Urinary bladder (tissue), 4 donors: ENCODE data around the gene ACTR3. TPM values are rescaled to one million over a fixed set of nuclear protein-coding genes. Genes with fewer than 3 reads are reported as not detected.
A peak's percentile ranks its signal among the peaks of the same experiment; 100 is the strongest.
"Not testable (repeated sequence)": the region's sequence is repeated elsewhere in the genome, so short reads cannot be mapped to it uniquely, and the experiment has no call there.

Experiments
- DNase-seq: peaks from one replicate; pipeline ENCODE4 v3.0.0-alpha.2; 2015; ENCODE audit errors: extremely low spot score
- H3K27ac ChIP-seq: one replicate; pipeline ENCODE4 v1.5.1; 2013; ENCODE audit warnings: low read depth, mild to moderate bottlenecking, moderate library complexity
- H3K36me3 ChIP-seq: one replicate; pipeline ENCODE4 v1.6.1; 2013; ENCODE audit warnings: mild to moderate bottlenecking, moderate library complexity; ENCODE audit not compliant: insufficient read depth
- H3K4me1 ChIP-seq: one replicate; pipeline ENCODE4 v1.6.1; 2013; ENCODE audit warnings: mild to moderate bottlenecking, moderate library complexity; ENCODE audit not compliant: insufficient read depth
- H3K4me3 ChIP-seq: one replicate; pipeline ENCODE4 v1.5.1; 2013; ENCODE audit warnings: low read depth, low read length
- WGBS: extraction: QIAGEN DNeasy Blood & Tissue Kit; methylation state at CpG from one replicate; pipeline ENCODE4 v1.1.7; 2013; 5-methylcytosine and 5-hydroxymethylcytosine counted together
- polyA plus RNA-seq: library from polyadenylated mRNA; stranded (reverse); fragments of 200-250 nt; gene quantifications from one replicate; pipeline ENCODE4 v1.2.3, GENCODE V29; 2013
- total RNA-seq: library from RNA; depleted of rRNA; stranded (reverse); fragments of >200 nt; gene quantifications from one replicate; pipeline ENCODE4 v1.2.3, GENCODE V29; 2014
- donor health status: healthy with polysubstance abuse.
- donor health status: healthy.

ACTR3 gene
- total and polyA plus RNA-seq, 2 donors = 130 to 151 TPM

DNA sequence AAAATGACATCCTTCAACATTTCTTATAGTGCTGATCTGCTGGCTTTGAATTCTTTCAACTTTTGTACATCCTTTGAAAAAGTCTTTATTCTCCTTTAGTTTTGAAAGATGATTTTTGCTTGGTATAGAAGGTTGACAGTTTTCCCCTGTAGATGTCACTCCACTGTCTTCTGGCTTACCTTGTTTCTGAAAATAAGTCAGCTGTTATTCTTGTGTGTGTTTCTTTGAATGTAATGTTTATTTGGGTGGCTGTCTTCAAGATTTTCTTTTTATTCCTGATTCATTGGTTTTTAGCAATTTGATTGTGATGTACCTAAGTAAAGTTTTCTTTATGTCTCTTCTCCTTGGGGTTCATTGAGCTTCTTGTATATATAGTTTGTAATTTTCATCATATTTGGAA, 47.6 kb downstream of the ACTR3 start:
- H3K36me3 ChIP-seq = peaks cover 2% of the 10 kb centered on the region
- no peak overlapping the region for H3K27ac ChIP-seq
- H3K4me1 ChIP-seq = no peaks in the 10 kb centered on the region
- DNase-seq = no peak
- H3K4me3 ChIP-seq = no peak overlapping the region

DNA sequence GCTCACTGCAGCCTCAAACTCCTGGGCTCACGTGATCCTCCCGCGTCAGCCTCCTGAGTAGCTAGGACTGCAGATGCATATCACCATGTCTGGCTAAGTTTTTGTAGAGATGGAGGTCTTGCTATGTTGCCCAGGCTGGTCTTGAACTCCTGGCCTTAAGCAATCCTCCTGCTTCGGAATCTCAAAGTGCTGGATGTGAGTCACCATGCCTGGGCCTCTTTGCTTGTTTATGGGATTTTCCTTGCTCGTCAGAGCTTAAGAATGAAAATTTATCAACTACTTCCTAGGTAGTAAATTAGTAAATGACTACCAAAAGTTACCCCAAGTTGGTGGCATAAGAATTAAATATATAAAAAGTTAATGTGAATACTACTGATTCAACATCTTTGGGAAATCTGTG, 51.0 kb downstream of the ACTR3 start:
- Histone ChIP-seq H3K4me1 (no peaks in the 10 kb centered on the region), H3K36me3 (peaks cover 2% of the 10 kb centered on the region), H3K4me3 (no peak overlapping the region), H3K27ac (no peak overlapping the region)
- WGBS = 85% methylated on average over 5 of the region's 5 CpGs
- DNase-seq = no peak

DNA sequence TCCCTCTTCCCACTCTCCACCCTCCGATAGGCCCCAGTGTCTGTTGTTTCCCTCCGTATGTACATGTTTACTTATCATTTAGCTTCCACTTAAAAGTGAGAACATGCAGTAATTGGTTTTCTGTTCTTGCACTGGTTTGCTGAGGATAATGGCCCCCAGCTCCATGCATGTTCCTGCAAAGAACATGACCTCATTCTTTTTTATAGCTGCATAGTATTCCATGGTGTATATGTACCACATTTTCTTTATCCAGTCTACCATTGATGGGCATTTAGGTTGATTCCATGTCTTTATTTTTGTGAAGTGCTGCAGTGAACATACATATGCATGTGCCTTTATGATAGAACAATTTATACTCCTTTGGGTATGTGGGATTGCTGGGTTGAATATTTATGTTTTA, 55.9 kb downstream of the ACTR3 start:
- WGBS = 97% methylated on average over 2 of the region's 2 CpGs
- not testable (repeated sequence) for DNase-seq, H3K4me3 ChIP-seq, H3K36me3 ChIP-seq, H3K27ac ChIP-seq, H3K4me1 ChIP-seq

DNA sequence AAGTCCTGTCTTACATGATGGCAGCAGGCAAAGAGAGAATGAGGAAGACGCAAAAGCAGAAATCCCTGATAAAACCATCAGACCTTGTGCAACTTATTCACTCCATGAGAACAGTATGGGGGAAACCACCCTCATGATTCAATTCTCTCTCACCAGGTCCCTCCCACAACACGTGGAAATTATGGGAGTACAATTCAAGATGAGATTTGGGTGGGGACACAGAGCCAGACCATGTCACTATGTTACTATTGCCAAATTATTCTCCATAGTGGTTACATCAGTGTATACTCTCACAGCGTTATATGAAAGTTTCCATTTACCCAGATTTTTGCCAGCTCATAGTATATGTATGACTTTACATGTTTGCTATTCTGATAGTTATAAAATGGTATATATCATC, 61.0 kb downstream of the ACTR3 start:
- not testable (repeated sequence) for H3K27ac ChIP-seq, DNase-seq, H3K4me3 ChIP-seq, H3K36me3 ChIP-seq, H3K4me1 ChIP-seq
- 96% methylated on average over 3 of the region's 3 CpGs for WGBS

DNA sequence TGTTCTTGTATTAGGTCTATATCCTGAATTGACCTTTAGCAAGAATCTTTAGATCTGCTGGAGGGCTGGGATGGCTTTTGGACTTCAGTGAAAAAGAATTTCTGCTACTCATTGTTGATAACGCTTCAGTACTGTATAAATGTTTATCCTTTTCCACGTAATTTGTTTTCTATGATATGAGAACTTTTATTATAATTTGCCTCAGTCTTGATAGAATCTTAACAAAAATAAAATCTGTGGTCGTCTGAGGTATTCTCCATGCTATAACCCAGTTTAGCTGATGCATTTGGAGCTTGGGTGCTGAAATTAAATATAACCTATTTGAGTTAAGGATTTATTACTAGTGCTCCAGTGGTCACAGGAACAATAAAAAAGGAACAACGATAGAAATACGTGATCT, 71.1 kb downstream of the ACTR3 start:
- Histone ChIP-seq H3K4me1 (no peaks in the 10 kb centered on the region), H3K27ac (no peak overlapping the region), H3K4me3 (no peak overlapping the region), H3K36me3 (no peaks in the 10 kb centered on the region)
- no peak for DNase-seq
- 79% methylated on average over 5 of the region's 5 CpGs for WGBS

DNA sequence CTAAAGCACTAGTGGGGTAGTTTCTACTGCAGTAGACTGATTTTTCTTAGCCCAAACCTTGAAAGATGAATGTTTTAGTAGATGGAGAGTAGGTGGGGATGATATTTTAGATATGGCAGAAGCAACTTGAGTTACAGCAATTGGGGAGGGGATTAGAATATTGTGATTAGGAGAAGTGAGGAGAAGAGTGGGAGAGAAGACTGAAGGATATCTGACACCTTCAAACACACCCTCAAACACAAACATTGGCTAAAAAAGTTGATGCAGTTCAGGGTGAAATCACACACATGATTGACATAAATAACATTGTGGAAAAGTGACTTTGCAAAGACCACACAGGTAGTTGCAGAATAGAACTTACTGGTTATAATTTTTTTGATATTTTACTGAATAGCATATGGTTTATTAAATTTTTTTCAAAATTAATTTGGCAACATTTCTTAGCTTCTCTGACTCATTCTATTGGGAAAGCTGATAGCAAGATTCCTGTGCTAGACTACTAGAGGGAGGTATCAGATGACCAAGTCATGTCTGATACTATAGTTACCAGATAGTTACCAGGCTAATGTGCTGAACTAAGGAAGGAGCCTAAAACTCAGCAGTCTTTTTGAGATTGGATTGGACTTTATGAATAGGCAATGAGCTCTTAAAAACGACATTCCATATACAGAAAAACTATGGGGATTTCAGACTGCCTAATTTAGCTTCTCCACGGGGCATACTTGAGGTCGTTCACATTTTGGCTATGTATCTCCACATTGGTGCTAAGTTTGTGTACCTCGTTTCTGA, 73.0 kb downstream of the ACTR3 start:
- no peak for DNase-seq
- H3K27ac ChIP-seq = no peak overlapping the region
- no peak overlapping the region for H3K4me3 ChIP-seq
- no peaks in the 10 kb centered on the region for H3K4me1 ChIP-seq
- H3K36me3 ChIP-seq = no peaks in the 10 kb centered on the region
- WGBS = 77% methylated on average over 4 of the region's 4 CpGs

DNA sequence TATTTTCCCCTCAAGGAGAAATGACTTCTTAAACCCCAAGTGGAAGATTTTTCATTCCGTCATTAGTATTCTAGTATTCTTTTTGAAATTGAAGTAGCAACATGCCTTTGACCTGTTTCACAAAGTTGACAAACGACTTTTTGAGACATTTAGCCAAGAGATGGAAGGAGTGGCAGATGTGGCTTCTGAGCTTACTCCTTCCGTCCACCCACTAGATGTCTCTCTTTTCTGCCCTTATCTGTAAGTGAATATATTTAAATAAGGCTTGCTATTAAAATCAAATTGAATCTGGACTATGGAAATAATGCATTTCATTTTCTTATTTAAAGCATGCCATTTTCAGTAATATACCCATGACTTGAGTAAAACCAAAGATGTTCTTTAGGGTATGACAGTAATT, 74.1 kb downstream of the ACTR3 start:
- Histone ChIP-seq H3K4me3 (no peak overlapping the region), H3K36me3 (no peaks in the 10 kb centered on the region), H3K4me1 (no peaks in the 10 kb centered on the region), H3K27ac (no peak overlapping the region)
- no peak for DNase-seq
- 79% methylated on average over 3 of the region's 3 CpGs for WGBS

DNA sequence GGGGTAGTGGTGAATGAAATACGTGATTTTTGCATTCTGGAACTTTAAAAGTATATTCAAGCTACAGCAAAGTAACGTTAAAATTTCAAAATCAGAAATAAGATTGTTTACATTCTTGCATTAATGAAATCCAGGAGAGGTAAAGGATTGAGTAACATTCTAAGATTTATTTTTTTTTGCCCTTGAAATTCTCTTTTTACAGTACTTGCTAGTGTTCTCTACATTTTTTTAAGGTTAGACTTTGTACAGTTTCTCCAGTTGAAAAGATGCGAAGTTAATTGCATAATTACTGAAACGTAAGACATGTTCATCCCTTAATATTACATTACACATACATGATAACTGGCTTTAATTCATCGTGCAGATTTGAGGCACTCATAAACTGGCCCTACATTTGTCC, 74.5 kb downstream of the ACTR3 start:
- Histone ChIP-seq H3K36me3 (no peaks in the 10 kb centered on the region), H3K4me1 (no peaks in the 10 kb centered on the region), H3K27ac (no peak overlapping the region), H3K4me3 (no peak overlapping the region)
- no peak for DNase-seq
- 85% methylated on average over 5 of the region's 5 CpGs for WGBS

DNA sequence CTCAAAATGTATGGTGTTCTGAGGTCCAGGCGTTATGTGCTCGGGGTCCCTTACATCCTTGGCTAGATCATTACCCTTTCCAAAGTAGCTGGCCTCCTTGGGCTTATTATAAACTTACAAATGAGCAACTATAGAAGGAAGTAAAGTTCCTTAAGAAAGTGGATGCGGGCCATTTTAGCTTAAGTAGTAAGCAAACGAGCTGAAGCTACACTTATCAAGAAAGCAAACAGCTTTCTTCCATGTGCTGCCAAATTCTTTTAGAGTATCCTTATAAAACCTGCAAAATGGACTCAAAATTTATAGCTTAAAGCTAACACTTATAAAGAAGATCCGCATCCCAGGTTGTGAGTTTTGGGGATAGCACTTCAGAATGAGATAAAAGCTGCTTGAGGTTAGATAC, 75.3 kb downstream of the ACTR3 start:
- H3K36me3 ChIP-seq = no peaks in the 10 kb centered on the region
- H3K27ac ChIP-seq = no peak overlapping the region
- WGBS = 80% methylated on average over 5 of the region's 5 CpGs

DNA sequence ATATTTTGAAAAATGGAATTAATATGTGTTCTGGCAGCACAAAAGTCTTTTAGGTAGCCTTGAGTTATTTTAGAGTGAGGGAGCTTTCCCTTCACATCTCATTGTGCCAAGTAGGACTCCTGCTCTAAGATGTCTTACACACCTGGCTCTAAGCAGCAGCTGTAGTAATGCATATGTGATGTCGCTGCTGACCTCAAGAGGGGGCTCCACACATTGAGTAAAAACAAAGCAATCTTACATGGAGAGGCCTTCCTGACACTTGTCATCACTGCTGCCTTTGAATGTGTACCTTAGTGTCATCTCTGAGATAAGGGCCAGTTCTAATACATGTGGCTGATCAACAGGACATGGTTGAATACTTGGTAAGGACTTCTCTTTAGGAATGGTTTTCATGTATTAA, 75.8 kb downstream of the ACTR3 start:
- Histone ChIP-seq H3K27ac (no peak overlapping the region), H3K36me3 (no peaks in the 10 kb centered on the region), H3K4me3 (no peak overlapping the region), H3K4me1 (no peaks in the 10 kb centered on the region)
- no peak for DNase-seq
- 19% methylated on average over 1 of the region's 1 CpG for WGBS

More for the DNA sequence above, 75.3 kb downstream of the ACTR3 start:
- Histone ChIP-seq H3K4me3 (no peak overlapping the region), H3K4me1 (no peaks in the 10 kb centered on the region)
- DNase-seq = no peak

DNA sequence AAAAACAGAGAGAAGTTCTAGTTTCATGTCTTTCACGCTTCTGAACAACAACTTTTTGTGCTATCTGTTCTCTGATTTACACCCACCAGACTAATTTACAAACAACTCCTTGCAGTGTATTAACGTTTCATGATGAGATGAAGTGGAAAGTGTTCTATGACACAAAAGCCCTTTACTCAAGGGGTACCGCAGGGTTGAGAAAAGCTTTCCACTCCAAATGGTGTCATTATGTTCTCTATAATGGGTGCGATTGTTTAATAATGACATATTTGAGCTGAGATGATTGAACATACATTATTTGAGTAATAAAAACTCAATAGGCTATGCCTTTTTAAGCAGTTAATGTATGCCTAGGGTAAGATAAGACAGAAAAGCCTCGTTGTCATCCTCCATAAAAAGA, 76.3 kb downstream of the ACTR3 start:
- DNase-seq = no peak
- H3K4me1 ChIP-seq = no peaks in the 10 kb centered on the region
- WGBS = 73% methylated on average over 5 of the region's 5 CpGs
- H3K4me3 ChIP-seq = no peak overlapping the region
- no peaks in the 10 kb centered on the region for H3K36me3 ChIP-seq
- no peak overlapping the region for H3K27ac ChIP-seq

DNA sequence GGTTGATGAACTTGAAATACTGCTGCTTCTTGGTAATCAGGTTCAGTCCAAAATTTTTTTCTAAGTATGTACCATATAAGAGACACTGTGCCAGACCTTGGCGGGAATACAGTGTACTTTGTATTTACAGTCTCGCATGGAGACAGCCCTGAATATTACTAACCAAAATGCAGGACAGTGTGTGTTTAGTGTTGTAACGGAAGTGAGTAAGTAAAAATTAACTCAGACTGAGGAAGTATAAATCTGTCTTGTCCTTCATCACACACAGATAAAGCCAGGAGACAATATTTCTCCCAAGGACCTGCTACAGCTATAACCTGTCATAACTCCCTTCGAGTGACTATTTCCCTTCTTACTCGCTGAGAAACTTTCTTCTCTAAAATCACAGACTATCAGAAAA, 76.9 kb downstream of the ACTR3 start:
- Histone ChIP-seq H3K27ac (no peak overlapping the region), H3K36me3 (no peaks in the 10 kb centered on the region), H3K4me3 (no peak overlapping the region), H3K4me1 (no peaks in the 10 kb centered on the region)
- WGBS = 16% methylated on average over 5 of the region's 5 CpGs
- DNase-seq = peak; percentile 20

DNA sequence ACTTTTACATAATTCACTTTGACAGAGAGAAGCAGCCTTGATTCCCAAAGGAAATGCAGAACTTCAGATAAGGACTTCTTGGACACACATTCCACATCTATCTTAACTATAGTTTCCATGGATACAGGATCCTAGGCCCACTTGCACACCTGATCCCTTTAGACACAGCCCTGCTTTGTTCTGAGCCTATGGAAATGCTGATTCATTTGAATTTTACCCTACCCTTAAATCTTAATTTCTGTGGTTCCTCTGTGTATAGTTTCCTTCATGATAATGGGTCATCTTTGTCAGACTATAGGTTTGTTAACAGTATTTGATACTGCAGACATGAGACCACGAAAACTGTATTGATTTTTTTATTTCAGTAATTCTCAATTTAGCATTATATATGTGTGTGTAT, 77.4 kb downstream of the ACTR3 start:
- no peak for DNase-seq
- no peaks in the 10 kb centered on the region for H3K36me3 ChIP-seq
- no peak overlapping the region for H3K27ac ChIP-seq
- no peaks in the 10 kb centered on the region for H3K4me1 ChIP-seq
- 90% methylated on average over 1 of the region's 1 CpG for WGBS
- H3K4me3 ChIP-seq = no peak overlapping the region

DNA sequence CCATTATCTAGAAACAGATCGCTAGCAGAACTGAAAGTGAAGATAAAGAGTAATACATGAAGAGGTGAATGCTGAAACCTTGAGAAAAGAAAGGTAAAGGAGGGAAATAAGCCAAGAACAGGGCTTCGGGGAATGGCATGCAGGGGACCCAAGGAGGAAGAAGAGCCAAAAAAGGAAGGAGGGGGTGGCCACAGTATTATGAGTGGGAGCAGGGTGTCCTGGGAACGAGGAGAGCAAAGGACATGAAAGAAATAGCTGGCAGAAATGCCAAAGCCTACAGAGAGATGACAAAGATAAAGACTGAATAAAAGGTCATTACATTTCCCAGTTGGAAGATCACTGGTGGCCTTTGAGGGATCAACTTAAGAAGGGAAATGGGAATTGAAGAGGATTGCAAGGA, 82.9 kb downstream of the ACTR3 start:
- 80% methylated on average over 3 of the region's 3 CpGs for WGBS
- Histone ChIP-seq H3K4me1 (no peaks in the 10 kb centered on the region), H3K4me3 (no peak overlapping the region), H3K36me3 (no peaks in the 10 kb centered on the region), H3K27ac (no peak overlapping the region)
- no peak for DNase-seq

DNA sequence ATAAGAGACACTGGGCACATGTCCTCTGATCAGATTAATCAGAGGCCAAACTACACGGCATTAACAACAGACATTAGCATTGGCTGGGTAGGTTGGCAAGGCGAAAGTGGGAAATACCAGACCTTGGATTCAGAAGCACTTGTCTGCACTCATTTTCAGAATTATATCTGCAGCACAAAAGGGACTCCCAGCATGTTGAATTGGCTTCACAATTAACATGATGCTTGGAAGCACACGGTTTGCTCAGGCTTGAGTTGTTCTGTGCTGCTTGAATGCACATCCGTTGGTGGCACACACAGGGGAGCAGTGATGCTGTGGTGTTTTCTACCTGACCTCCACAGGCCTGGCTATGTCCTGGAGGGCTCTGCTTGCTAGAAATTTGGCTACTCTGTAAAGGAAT, 83.9 kb downstream of the ACTR3 start:
- H3K4me1 ChIP-seq = no peaks in the 10 kb centered on the region

More for the DNA sequence above, 83.9 kb downstream of the ACTR3 start:
- no peak overlapping the region for H3K27ac ChIP-seq
- WGBS = 81% methylated on average over 4 of the region's 4 CpGs
- H3K36me3 ChIP-seq = no peaks in the 10 kb centered on the region
- H3K4me3 ChIP-seq = no peak overlapping the region
- DNase-seq = no peak
